ENCODE results near the gene B3GAT1.

Gene B3GAT1

DNA sequence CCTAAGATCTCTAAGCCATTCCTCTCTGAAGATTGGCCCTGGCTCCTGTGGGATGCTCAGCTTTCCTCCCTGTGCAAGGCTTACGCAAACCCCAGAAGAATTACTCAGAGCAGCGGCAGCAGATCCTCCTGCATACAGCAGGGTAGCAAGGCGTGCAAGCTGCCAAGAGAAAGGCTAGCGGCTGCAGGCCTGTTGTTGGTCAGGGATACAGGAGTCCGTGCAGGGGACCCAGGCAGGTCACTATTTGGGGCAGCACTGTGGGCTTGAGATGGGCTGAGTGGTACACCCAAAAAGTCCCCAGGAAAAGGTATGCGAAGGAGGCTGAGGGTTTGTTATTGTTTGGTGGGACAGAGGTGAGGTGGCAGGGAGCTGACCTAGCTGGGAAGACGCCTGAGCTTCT is 78.7 kb downstream of the B3GAT1 start:
- no peak for DNase-seq (ENCODE audit: low read depth)

DNA sequence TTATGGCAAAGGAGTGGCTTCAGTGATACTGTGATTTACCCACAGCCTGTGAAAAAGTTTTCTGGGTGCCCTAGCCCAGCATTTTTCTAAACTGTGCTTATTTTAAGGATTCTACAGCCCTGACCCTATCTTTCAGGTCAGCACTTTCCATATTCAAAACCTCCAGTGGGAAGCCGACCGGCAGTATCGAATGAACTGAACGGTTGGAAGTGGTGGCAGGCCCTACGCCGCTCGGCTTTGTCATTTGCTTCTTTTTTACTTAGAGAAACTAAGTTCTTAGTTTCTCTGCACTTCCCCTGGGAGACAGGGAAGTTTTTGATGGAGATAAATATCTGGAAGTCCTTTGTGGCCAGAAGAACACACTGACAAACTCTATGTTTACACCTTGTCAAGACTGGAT is 79.3 kb downstream of the B3GAT1 start:
- no peak for DNase-seq (ENCODE audit: low read depth)

DNA sequence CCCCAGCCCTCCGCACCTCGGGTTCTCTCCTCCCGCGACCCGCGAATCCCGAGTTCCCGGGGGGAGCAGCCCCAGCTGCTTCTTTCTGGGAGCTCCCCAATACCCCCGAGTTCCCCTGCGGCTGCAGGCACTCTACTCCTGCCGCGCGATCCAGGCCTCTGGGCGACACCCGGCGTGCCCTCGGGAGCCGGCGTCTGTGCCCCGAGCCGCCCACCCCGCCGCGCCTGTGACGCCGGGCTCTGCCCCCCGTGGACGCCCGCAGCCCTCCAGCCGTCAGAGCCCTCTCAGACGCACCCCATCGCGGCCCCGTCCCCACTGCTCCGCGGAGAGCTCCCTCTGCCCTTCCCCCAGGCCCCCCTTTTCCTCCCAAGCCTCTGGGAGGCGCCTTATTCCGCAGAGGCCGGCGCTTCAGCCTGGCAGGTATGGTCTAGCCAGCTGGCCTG is 79.8 kb downstream of the B3GAT1 start:
- DNase-seq (ENCODE audit: low read depth), result no peak

DNA sequence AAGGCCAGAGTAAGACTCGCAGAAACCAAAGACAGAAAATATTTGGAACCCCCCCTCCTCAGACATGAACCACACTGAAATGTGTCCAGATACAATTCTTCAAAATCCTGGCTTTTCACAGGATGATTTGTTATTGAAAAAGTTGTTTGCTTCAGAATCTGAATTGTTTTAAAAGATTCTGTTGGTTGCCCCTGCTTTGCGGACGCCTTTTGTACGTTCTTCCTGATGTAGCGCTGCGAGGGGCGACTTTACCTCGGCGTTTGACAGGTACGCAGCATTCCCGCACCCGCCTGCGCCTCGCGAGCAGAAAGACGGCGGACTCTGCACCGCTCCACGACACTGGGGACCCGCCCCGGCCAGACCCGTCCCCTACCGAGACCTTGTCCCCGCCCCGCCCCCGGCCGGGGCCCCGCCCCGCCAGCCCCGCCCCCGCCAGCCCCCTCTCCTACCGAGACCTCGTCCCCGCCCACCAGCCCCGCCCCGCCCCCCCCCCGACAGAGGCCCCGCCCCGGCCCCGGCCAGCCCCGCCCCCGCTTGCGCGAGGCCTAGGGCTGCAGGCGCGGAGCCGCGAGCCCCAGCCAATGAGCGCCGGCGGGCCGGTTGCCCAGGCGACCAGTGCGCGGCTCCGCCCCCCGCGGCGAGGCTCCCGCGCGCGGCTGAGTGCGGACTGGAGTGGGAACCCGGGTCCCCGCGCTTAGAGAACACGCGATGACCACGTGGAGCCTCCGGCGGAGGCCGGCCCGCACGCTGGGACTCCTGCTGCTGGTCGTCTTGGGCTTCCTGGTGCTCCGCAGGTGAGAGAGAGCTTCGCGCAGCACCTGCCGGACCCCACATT is 80.5 kb downstream of the B3GAT1 start, which contains the start of gene GLB1L2:
GLB1L2 (plus strand) TSS at position 635 of the 835 bp plus-strand sequence; CDS start at position 709, 74 bp downstream.
- DNase-seq (ENCODE audit: low read depth), result peak; percentile 79

DNA sequence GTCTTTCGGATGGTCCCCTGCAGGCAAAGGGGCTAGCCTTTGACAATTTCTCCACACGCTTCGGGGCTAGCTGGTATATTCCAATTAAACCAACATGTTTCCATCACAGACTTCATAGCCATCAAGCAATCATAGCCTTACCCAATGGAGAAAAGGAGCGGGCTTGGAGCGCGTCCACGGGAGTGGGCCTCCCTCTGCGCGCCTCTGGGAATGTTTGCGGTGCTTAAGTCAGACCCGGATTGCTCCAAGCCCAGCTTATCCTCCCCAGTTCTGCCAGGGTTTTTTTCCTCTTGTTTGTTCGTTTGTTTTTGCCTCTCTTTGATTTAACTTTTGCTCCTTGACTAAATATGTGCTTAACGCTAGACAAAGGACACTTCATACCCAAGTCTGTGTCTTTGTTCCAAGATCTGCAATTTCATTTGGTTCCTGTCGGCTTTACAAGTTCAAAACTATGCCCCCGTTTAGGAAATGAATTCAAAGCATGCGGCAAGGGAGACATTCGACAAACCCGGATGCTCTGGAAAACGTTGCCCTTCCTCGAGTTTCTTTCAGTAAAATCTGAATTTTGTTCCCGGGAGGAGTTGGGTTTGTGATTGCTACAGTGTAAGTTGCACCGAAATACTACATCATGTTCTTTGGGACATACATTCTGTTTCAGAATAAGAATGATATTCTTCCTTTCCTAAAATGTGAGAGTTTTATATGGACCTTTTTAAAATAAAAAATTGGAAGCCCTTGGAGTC is 81.3 kb downstream of the B3GAT1 start:
- DNase-seq (ENCODE audit: low read depth), result no peak
